Activated naive CD8-positive, alpha-beta T cell treated with anti-CD3 and anti-CD28 coated beads for 36 hours (primary cell): Measurements from ENCODE around the gene TMEM126A. TPM values are rescaled to one million over a fixed set of nuclear protein-coding genes. Genes with fewer than 3 reads are reported as not detected.
A peak's percentile ranks its signal among the peaks of the same experiment; 100 is the strongest.

Experiments used
- DNase-seq: peaks from one replicate; pipeline ENCODE4 v3.0.0; 2021
- H3K27ac Mint-ChIP-seq: one replicate; pipeline ENCODE4 v1.8.0; 2022; ENCODE audit warnings: mild to moderate bottlenecking, moderate library complexity, mixed read lengths
- H3K27me3 Mint-ChIP-seq: one replicate; pipeline ENCODE4 v1.8.0; 2022; ENCODE audit warnings: mild to moderate bottlenecking, mixed read lengths
- H3K36me3 Mint-ChIP-seq: one replicate; pipeline ENCODE4 v1.8.0; 2021; ENCODE audit warnings: mild to moderate bottlenecking, mixed read lengths
- H3K4me1 Mint-ChIP-seq: one replicate; pipeline ENCODE4 v1.8.0; 2021; ENCODE audit warnings: mixed read lengths
- H3K4me3 Mint-ChIP-seq: one replicate; pipeline ENCODE4 v1.8.0; 2022; ENCODE audit warnings: mild to moderate bottlenecking, moderate library complexity, mixed read lengths
- H3K9me3 Mint-ChIP-seq: one replicate; pipeline ENCODE4 v1.8.0; 2022; ENCODE audit warnings: mixed read lengths
- total RNA-seq, 2 experiments: library from RNA; stranded (reverse); gene quantifications; one replicate each; pipeline ENCODE4 v1.2.3, GENCODE V29; 2021

The TMEM126A gene
- total RNA-seq, 2 experiments from 2014 or later = 53.7 to 55.9 TPM

DNA sequence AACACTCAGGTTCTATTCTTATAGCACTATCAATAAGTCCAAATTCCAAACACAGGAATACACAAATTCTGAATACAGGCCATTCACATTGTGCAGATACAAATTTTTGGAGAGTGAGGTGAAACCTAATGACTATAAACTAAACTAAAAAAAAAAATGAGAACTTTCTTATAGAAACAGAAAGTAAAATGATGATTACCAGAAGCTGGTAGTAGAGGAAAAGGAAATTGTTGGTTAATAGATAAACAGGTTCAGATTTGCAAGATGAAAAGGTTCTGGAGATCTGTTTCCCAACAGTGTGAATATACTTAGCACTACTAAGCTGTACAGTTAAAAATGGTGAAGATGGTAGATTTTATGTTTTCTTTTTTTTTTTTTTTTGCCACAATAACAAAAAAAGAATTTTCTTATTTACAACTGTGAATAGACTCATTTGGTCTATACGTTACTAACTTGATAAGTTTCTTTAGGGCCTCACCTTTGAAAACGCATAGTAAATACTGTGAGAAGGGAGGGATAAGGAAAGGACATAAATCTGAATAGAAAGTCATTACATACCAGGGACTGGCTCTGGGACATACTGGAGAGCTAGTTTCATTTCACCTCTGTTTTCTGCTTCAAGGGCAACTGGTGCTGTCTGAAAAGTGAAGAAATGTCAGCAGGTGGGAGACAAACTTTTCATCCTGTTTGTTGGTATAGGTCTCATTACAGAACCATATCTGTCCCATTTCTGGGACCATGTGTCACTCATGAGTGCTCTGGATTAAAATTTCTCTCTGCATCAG is 52.4 kb downstream of the TMEM126A start:
- H3K9me3 Mint-ChIP-seq = no peaks in the 10 kb centered on the region
- no peaks in the 10 kb centered on the region for H3K27me3 Mint-ChIP-seq
- H3K36me3 Mint-ChIP-seq = peaks cover 1% of the 10 kb centered on the region
- no peak for DNase-seq
- H3K27ac Mint-ChIP-seq = peak overlapping the region; percentile 42
- H3K4me3 Mint-ChIP-seq = no peak overlapping the region
- H3K4me1 Mint-ChIP-seq = peaks cover 27% of the 10 kb centered on the region

- H3K36me3 Mint-ChIP-seq = peaks cover 2% of the 10 kb centered on the region
These were observed 57.2 kb downstream of the TMEM126A start for GRCh38 chr11:85704967-85705366.

GRCh38 chr11:85705800-85706199 is 58.0 kb downstream of the TMEM126A start:
- peaks cover 2% of the 10 kb centered on the region for H3K36me3 Mint-ChIP-seq

More at GRCh38 chr11:85704967-85705366, 57.2 kb downstream of the TMEM126A start:
- Mint-ChIP-seq H3K27me3 (no peaks in the 10 kb centered on the region), H3K4me1 (peaks cover 8% of the 10 kb centered on the region), H3K4me3 (no peak overlapping the region), H3K27ac (no peak overlapping the region), H3K9me3 (no peaks in the 10 kb centered on the region)
- DNase-seq = no peak

More at GRCh38 chr11:85705800-85706199, 58.0 kb downstream of the TMEM126A start:
- no peaks in the 10 kb centered on the region for H3K4me1 Mint-ChIP-seq
- DNase-seq = no peak
- H3K4me3 Mint-ChIP-seq = no peak overlapping the region
- no peak overlapping the region for H3K27ac Mint-ChIP-seq
- H3K27me3 Mint-ChIP-seq = no peaks in the 10 kb centered on the region
- no peaks in the 10 kb centered on the region for H3K9me3 Mint-ChIP-seq

Other genes with a start within 250 kb of the TMEM126A start
- 1 to 10 TPM; 1.7 to 1.9 TPM for gene DLG2, start 20.6 kb upstream of the TMEM126A start, total RNA-seq
- gene TMEM126B, start 19.4 kb upstream of the TMEM126A start, total RNA-seq = 10 to 100 TPM; 67.2 to 68.5 TPM
- gene CREBZF, start 17.2 kb downstream of the TMEM126A start, total RNA-seq = 10 to 100 TPM; 38.1 to 38.4 TPM
- gene CCDC89, start 38.2 kb downstream of the TMEM126A start, total RNA-seq = not detected
- 1 to 10 TPM; 5.8 to 7.6 TPM for gene SYTL2, start 163.2 kb downstream of the TMEM126A start, total RNA-seq
- not detected for gene CCDC83, start 207.4 kb downstream of the TMEM126A start, total RNA-seq